Liver (tissue), 9 donors: ENCODE measurements around the gene SETD3. TPM values are rescaled to one million over a fixed set of nuclear protein-coding genes. Genes with fewer than 3 reads are reported as not detected.

ENCODE experiments used
- DNase-seq: peaks from one replicate; pipeline ENCODE4 v3.0.0-alpha.2; 2017; ENCODE audit warnings: low spot score
- H3K27ac ChIP-seq, 2 donors: one replicate each; pipeline ENCODE4 v1.7.0; 2013; ENCODE audit warnings: inconsistent platforms in 2 of 2, low read length in 2 of 2, control low read depth in 1 of 2, low read depth in 1 of 2, mild to moderate bottlenecking in 1 of 2
- H3K27me3 ChIP-seq, 4 donors: one replicate each; pipeline versions ENCODE4 v1.6.1 to v1.7.0; 2013; ENCODE audit warnings: low read length in 3 of 4, inconsistent platforms in 1 of 4, mild to moderate bottlenecking in 1 of 4, moderate library complexity in 1 of 4; ENCODE audit not compliant: control insufficient read depth in 4 of 4, insufficient read depth in 4 of 4
- H3K36me3 ChIP-seq, 4 donors: one replicate each; pipeline versions ENCODE4 v1.6.1 to v1.7.0; 2013; ENCODE audit warnings: low read length in 3 of 4, mild to moderate bottlenecking in 3 of 4, low read depth in 1 of 4, moderate library complexity in 1 of 4; ENCODE audit not compliant: control insufficient read depth in 4 of 4, insufficient read depth in 3 of 4
- H3K4me1 ChIP-seq, 4 donors: one replicate each; pipeline versions ENCODE4 v1.6.1 to v1.7.0; 2013; ENCODE audit warnings: low read length in 3 of 4, mild to moderate bottlenecking in 3 of 4, moderate library complexity in 1 of 4; ENCODE audit not compliant: control insufficient read depth in 4 of 4, insufficient read depth in 4 of 4
- H3K4me3 ChIP-seq, 3 donors: one replicate each; pipeline versions ENCODE4 v1.6.1 to v1.7.0; 2013; ENCODE audit warnings: low read length in 3 of 3, control low read depth in 1 of 3, low read depth in 1 of 3, mild to moderate bottlenecking in 1 of 3
- H3K9ac ChIP-seq, 2 donors: one replicate each; pipeline ENCODE4 v1.7.0; 2013; ENCODE audit warnings: low read length in 2 of 2, mild to moderate bottlenecking in 2 of 2, moderate library complexity in 2 of 2, control low read depth in 1 of 2, low read depth in 1 of 2
- H3K9me3 ChIP-seq, 4 donors: one replicate each; pipeline versions ENCODE4 v1.6.1 to v1.7.0; 2013; ENCODE audit warnings: low read length in 3 of 4; ENCODE audit not compliant: control insufficient read depth in 4 of 4
- ATF3 ChIP-seq: IDR thresholded peaks from 2 replicates; pipeline ENCODE4 v1.6.1; 2016; ENCODE audit warnings: antibody characterized with exemption
- EGR1 ChIP-seq, 2 donors: IDR thresholded peaks; 2 replicates each; pipeline ENCODE4 v1.6.1; 2016 to 2018; ENCODE audit warnings: antibody characterized with exemption in 2 of 2, low read depth in 2 of 2
- FOXA1 ChIP-seq: IDR thresholded peaks from 2 replicates; pipeline ENCODE4 v1.6.1; 2016; ENCODE audit warnings: antibody characterized with exemption
- FOXA2 ChIP-seq: IDR thresholded peaks from 2 replicates; pipeline ENCODE4 v1.6.1; 2016; ENCODE audit warnings: antibody characterized with exemption
- GABPA ChIP-seq, 2 donors: IDR thresholded peaks in 1 of 2; conservative IDR thresholded peaks in 1 of 2; 2 replicates each; pipeline ENCODE4 v1.6.1; 2016; ENCODE audit warnings: antibody characterized with exemption in 2 of 2, mild to moderate bottlenecking in 1 of 2, moderate library complexity in 1 of 2
- HNF4A ChIP-seq, 2 donors: conservative IDR thresholded peaks; 2 replicates each; pipeline ENCODE4 v1.6.1; 2016; ENCODE audit warnings: antibody characterized with exemption in 2 of 2, mild to moderate bottlenecking in 2 of 2
- HNF4G ChIP-seq: IDR thresholded peaks from 2 replicates; pipeline ENCODE4 v1.6.1; 2016; ENCODE audit warnings: antibody characterized with exemption
- JUND ChIP-seq, 2 donors: IDR thresholded peaks; 2 replicates each; pipeline ENCODE4 v1.6.1; 2016; ENCODE audit warnings: antibody characterized with exemption in 2 of 2
- MAX ChIP-seq: IDR thresholded peaks from 2 replicates; pipeline ENCODE4 v1.6.1; 2016; ENCODE audit warnings: antibody characterized with exemption
- NR2F2 ChIP-seq: IDR thresholded peaks from 2 replicates; pipeline ENCODE4 v1.6.1; 2016; ENCODE audit warnings: antibody characterized with exemption
- RAD21 ChIP-seq, 2 donors: IDR thresholded peaks; 2 replicates each; pipeline ENCODE4 v1.6.1; 2016; ENCODE audit warnings: antibody characterized with exemption in 2 of 2, mild to moderate bottlenecking in 2 of 2
- RXRA ChIP-seq, 2 donors: IDR thresholded peaks; 2 replicates each; pipeline ENCODE4 v1.6.1; 2017 to 2018; ENCODE audit warnings: antibody characterized with exemption in 2 of 2, mild to moderate bottlenecking in 1 of 2
- SP1 ChIP-seq: IDR thresholded peaks from 2 replicates; pipeline ENCODE4 v1.6.1; 2018; ENCODE audit warnings: antibody characterized with exemption, mild to moderate bottlenecking
- TAF1 ChIP-seq: conservative IDR thresholded peaks from 2 replicates; pipeline ENCODE4 v1.6.1; 2016; ENCODE audit warnings: antibody characterized with exemption, mild to moderate bottlenecking
- YY1 ChIP-seq: IDR thresholded peaks from 2 replicates; pipeline ENCODE4 v1.6.1; 2016; ENCODE audit warnings: antibody characterized with exemption, mild to moderate bottlenecking
- WGBS: extraction: QIAGEN DNeasy Blood & Tissue Kit; methylation state at CpG from one replicate; pipeline ENCODE4 v1.1.7; 2013; 5-methylcytosine and 5-hydroxymethylcytosine counted together
- polyA plus RNA-seq, 2 donors: library from polyadenylated mRNA; stranded (reverse) in 1 of 2; unstranded in 1 of 2; fragments of 200-250 nt in 1 of 2; fragments of >200 nt in 1 of 2; fragmentation: Nextera tagmentation in 1 of 2; extraction: Ambion mirVana in 1 of 2; gene quantifications; one replicate each; pipeline versions ENCODE4 v1.2.1 to v1.2.3, GENCODE V29; 2013 to 2015
- total RNA-seq, 2 donors: library from RNA; depleted of rRNA; stranded (reverse); fragments of >200 nt; gene quantifications; one replicate each; pipeline ENCODE4 v1.2.3, GENCODE V29; 2014
- TF ChIP-seq, protein P1 (sequence below): IDR thresholded peaks from 2 replicates; pipeline ENCODE4 v1.6.1; 2016; ENCODE audit warnings: antibody characterized with exemption, mild to moderate bottlenecking
- TF ChIP-seq, protein P2 (sequence below): fragments of 150-350 bp; IDR thresholded peaks from 2 replicates; pipeline ENCODE4 v1.5.1; 2017; ENCODE audit warnings: improper control_type of control experiment, low read depth, low read length; ENCODE audit not compliant: missing input control
- TF ChIP-seq, protein P3 (sequence below): IDR thresholded peaks from 2 replicates; pipeline ENCODE4 v1.6.1; 2016; ENCODE audit warnings: antibody characterized with exemption
- donor health status: healthy.
- donor health status: healthy.
- donor health status: healthy.
- donor health status: healthy.
- donor health status: healthy.

SETD3 gene
- total and polyA plus RNA-seq, 4 donors: 18.7 to 39.7 (median 19.4) TPM

DNA sequence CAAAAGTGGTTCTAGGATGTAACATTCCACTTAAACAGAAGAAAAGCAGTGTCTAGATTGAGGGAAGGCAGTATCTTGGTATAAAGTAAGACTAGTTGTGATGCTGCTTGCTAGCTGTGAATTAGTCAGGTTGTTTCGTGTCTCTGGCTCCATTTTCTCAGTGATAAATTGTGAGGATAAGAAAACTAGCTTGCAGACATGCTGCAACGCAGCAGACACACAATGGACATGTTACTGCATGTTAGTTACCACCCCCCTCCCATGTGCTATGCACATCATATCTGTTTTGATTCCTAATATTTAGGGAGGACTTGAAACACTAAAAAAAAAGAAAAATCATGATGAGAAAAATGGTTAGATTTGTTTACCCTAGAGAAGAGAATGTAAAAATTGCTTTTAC, 3.4 kb upstream of the SETD3 start (continued):
- TF ChIP-seq, protein P1, sequence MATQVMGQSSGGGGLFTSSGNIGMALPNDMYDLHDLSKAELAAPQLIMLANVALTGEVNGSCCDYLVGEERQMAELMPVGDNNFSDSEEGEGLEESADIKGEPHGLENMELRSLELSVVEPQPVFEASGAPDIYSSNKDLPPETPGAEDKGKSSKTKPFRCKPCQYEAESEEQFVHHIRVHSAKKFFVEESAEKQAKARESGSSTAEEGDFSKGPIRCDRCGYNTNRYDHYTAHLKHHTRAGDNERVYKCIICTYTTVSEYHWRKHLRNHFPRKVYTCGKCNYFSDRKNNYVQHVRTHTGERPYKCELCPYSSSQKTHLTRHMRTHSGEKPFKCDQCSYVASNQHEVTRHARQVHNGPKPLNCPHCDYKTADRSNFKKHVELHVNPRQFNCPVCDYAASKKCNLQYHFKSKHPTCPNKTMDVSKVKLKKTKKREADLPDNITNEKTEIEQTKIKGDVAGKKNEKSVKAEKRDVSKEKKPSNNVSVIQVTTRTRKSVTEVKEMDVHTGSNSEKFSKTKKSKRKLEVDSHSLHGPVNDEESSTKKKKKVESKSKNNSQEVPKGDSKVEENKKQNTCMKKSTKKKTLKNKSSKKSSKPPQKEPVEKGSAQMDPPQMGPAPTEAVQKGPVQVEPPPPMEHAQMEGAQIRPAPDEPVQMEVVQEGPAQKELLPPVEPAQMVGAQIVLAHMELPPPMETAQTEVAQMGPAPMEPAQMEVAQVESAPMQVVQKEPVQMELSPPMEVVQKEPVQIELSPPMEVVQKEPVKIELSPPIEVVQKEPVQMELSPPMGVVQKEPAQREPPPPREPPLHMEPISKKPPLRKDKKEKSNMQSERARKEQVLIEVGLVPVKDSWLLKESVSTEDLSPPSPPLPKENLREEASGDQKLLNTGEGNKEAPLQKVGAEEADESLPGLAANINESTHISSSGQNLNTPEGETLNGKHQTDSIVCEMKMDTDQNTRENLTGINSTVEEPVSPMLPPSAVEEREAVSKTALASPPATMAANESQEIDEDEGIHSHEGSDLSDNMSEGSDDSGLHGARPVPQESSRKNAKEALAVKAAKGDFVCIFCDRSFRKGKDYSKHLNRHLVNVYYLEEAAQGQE: no peak
- no peak for TF ChIP-seq HNF4A (conservative IDR thresholded peaks at IDR 0.05)

DNA sequence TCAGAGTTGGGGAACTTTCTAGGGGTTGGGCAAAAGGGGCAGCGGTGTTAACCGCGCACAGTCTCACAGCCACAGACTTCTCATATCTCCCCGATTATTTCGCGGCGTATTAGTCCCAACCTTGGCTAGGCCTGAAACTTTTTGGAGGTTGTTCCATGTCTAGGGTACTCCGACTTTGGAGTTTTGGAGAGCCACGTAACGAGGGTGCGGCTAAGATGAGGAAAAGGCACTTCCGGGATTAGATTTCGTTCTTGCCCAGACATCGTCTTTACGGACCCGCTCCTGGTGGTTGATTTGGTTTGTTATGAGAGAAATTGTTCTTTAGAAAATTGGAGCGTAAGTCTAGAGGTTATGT, 1.1 kb upstream of the SETD3 start:
- peak overlapping the region; percentile 53 to 87 for H3K9ac ChIP-seq
- DNase-seq: no peak
- H3K9me3 ChIP-seq: no peaks in the 10 kb centered on the region
- TF ChIP-seq JUND (IDR thresholded peaks at IDR 0.05) (peak in 1 of 2 donors; percentile 4), SP1 (no peak)
- peaks cover 5 to 43% (median 38%) of the 10 kb centered on the region in 4 donors for H3K4me1 ChIP-seq
- H3K4me3 ChIP-seq: peak overlapping the region; percentile 61 to 100 (median 84)
- no peaks in the 10 kb centered on the region for H3K36me3 ChIP-seq
- H3K27me3 ChIP-seq: no peaks in the 10 kb centered on the region
- peak overlapping the region; percentile 78 to 87 for H3K27ac ChIP-seq
- WGBS: under 1% methylated on average over 17 of the region's 17 CpGs

DNA sequence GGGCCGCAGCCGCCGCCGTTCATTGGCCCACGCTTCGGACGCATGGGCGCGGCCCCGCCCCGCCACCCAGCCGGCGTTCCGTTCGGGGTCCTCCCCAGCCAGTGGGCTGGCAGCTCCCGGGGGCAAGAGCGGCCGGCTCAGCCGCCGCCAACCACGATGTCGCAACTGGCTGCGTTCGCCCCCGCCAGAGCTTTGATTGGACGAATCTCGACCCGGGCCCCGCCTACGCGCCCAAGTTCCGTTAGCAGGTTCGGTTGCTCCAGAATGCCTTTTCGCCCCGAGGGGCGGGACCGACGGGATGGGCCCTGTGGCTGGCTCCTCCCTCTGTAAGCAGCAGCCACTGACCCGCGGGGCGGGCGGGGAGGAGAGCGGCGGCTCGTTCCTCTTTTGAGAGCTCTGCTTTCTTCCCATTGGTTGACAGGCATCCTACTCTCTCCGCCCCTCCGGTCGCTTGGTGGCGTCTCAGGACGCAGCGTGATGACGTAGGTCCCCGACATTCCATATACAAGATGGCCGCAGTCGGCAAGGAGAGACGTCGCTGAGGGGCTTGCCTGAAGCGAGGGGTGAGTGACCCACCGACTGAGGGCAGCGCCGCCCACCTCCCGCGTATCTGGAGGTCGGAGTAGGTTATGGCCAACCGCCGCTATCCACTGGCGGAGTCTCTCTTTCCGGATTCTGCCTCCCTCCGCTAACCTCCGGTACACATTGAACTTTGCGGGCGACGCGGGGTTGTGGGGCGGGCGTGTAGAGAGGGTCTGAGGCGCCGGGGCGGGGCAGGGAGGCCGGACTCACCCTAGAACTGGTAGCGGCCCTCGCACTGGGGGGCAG, 472 bp upstream of the SETD3 start, which contains the start of gene CCNK:
CCNK (plus strand) TSS at position 493 of the 828 bp plus-strand sequence. CDS start 11,269 bp downstream, outside the sequence.
- H3K4me1 ChIP-seq: peaks cover 5 to 43% (median 38%) of the 10 kb centered on the region in 4 donors
- peak; percentile 99 for DNase-seq
- WGBS: under 1% methylated on average over 82 of the region's 82 CpGs

More for the DNA sequence above, 472 bp upstream of the SETD3 start, which contains the start of gene CCNK:
- Histone ChIP-seq H3K4me3 (peak within 1 kb of the TSS; percentile 84 to 100 (median 97)), H3K36me3 (no peaks in the 10 kb centered on the region), H3K9me3 (no peaks in the 10 kb centered on the region), H3K9ac (peak within 1 kb of the TSS; percentile 53 to 87), H3K27ac (peak within 1 kb of the TSS; percentile 78 to 87), H3K27me3 (no peaks in the 10 kb centered on the region)
- TF ChIP-seq HNF4A (conservative IDR thresholded peaks at IDR 0.05) (peak; percentile 39 to 66), GABPA (IDR thresholded peaks at IDR 0.05 in 1 of 2, conservative IDR thresholded peaks at IDR 0.05 in 1 of 2) (peak in 1 of 2 donors; percentile 75), RAD21 (IDR thresholded peaks at IDR 0.05) (peak in 1 of 2 donors; percentile 9), JUND (IDR thresholded peaks at IDR 0.05) (peak; percentile 5 to 20), MAX (peak; percentile 50), FOXA2 (no peak), FOXA1 (no peak), TAF1 (peak; percentile 47), ATF3 (peak; percentile 37), HNF4G (no peak), NR2F2 (peak; percentile 41), YY1 (peak; percentile 100), EGR1 (IDR thresholded peaks at IDR 0.05; ENCODE audit: low read depth in 2 of 2) (peak; percentile 98 to 100), RXRA (IDR thresholded peaks at IDR 0.05) (peak; percentile 67 to 81), SP1 (peak; percentile 97)
- TF ChIP-seq, protein P1: peak; percentile 86
- TF ChIP-seq, protein P2, sequence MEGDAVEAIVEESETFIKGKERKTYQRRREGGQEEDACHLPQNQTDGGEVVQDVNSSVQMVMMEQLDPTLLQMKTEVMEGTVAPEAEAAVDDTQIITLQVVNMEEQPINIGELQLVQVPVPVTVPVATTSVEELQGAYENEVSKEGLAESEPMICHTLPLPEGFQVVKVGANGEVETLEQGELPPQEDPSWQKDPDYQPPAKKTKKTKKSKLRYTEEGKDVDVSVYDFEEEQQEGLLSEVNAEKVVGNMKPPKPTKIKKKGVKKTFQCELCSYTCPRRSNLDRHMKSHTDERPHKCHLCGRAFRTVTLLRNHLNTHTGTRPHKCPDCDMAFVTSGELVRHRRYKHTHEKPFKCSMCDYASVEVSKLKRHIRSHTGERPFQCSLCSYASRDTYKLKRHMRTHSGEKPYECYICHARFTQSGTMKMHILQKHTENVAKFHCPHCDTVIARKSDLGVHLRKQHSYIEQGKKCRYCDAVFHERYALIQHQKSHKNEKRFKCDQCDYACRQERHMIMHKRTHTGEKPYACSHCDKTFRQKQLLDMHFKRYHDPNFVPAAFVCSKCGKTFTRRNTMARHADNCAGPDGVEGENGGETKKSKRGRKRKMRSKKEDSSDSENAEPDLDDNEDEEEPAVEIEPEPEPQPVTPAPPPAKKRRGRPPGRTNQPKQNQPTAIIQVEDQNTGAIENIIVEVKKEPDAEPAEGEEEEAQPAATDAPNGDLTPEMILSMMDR: peak; percentile 1
- TF ChIP-seq, protein P3, sequence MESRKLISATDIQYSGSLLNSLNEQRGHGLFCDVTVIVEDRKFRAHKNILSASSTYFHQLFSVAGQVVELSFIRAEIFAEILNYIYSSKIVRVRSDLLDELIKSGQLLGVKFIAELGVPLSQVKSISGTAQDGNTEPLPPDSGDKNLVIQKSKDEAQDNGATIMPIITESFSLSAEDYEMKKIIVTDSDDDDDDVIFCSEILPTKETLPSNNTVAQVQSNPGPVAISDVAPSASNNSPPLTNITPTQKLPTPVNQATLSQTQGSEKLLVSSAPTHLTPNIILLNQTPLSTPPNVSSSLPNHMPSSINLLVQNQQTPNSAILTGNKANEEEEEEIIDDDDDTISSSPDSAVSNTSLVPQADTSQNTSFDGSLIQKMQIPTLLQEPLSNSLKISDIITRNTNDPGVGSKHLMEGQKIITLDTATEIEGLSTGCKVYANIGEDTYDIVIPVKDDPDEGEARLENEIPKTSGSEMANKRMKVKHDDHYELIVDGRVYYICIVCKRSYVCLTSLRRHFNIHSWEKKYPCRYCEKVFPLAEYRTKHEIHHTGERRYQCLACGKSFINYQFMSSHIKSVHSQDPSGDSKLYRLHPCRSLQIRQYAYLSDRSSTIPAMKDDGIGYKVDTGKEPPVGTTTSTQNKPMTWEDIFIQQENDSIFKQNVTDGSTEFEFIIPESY: peak; percentile 60
